MCF 10A (cell line): ENCODE measurements around the gene XRN2. TPM values are rescaled to one million over a fixed set of nuclear protein-coding genes. Genes with fewer than 3 reads are reported as not detected.

Experiments used
- BruUV-seq: library from RNA; stranded (reverse); fragments of 400-500 nt; replicated peaks from 2 replicates; lab custom pipeline; 2021; lab: Mats Ljungman, UMichigan
- CTCF ChIA-PET: fragments of 300-600 bp; sonication (Branson Sonifier 250); formaldehyde crosslinking; extraction: SDS; loops from one replicate; lab custom pipeline; 2021; ENCODE audit warnings: antibody characterized with exemption, inconsistent platforms; lab: Yijun Ruan, JAX
- POLR2A ChIA-PET: fragments of 300-600, 350-650 bp; sonication (Branson Sonifier 250); formaldehyde crosslinking; extraction: SDS; loops from one replicate; lab custom pipeline; 2020; ENCODE audit warnings: antibody characterized with exemption, inconsistent platforms; lab: Yijun Ruan, JAX
- DNase-seq: peaks from one replicate; pipeline ENCODE4 v3.0.0-alpha.2; 2018; ENCODE audit not compliant: unreplicated experiment
- H3K27ac Mint-ChIP-seq: one replicate; pipeline ENCODE4 v1.8.0; 2022; ENCODE audit warnings: mild to moderate bottlenecking, low read depth, mixed read lengths; ENCODE audit not compliant: unreplicated experiment
- H3K27me3 Mint-ChIP-seq: one replicate; pipeline ENCODE4 v1.8.0; 2022; ENCODE audit warnings: mixed read lengths; ENCODE audit not compliant: insufficient read depth, unreplicated experiment
- H3K36me3 Mint-ChIP-seq: one replicate; pipeline ENCODE4 v1.8.0; 2022; ENCODE audit warnings: mild to moderate bottlenecking, moderate library complexity, mixed read lengths; ENCODE audit not compliant: insufficient read depth, unreplicated experiment
- H3K4me1 Mint-ChIP-seq: one replicate; pipeline ENCODE4 v1.8.0; 2022; ENCODE audit warnings: mixed read lengths; ENCODE audit not compliant: insufficient read depth, unreplicated experiment
- H3K4me3 Mint-ChIP-seq: one replicate; pipeline ENCODE4 v1.8.0; 2022; ENCODE audit warnings: mild to moderate bottlenecking, moderate library complexity, mixed read lengths; ENCODE audit not compliant: unreplicated experiment
- H3K9me3 Mint-ChIP-seq: one replicate; pipeline ENCODE4 v1.8.0; 2022; ENCODE audit warnings: mixed read lengths; ENCODE audit not compliant: unreplicated experiment
- CTCF ChIP-seq: fragments of 200-600 bp; IDR thresholded peaks from one replicate; pipeline ENCODE4 v1.8.0; 2022; ENCODE audit warnings: antibody characterized with exemption, mild to moderate bottlenecking; ENCODE audit not compliant: unreplicated experiment
- intact Hi-C: fragments of 100-400 bp; cut with micrococcal nuclease; formaldehyde crosslinking; loops from 2 replicates; pipeline ENCODE4 v1.14.1; 2022
- total RNA-seq: library from RNA; stranded (reverse); gene quantifications from 2 replicates; pipeline ENCODE4 v1.2.3, GENCODE V29; 2022

Gene XRN2
- total RNA-seq, 1 experiment from 2014 or later = 67.8 TPM

GRCh38 chr20:21273755-21274386 lies 29.3 kb upstream of the XRN2 start:
- no peaks in the 10 kb centered on the region for H3K36me3 Mint-ChIP-seq
- CTCF ChIA-PET = interaction anchor here (0.5 to 1.1 kb wide), 4 partner anchors 13 to 52 kb away, joined by 3 to 8 read pairs (median 4); no protein-coding TSS in a partner anchor
- no peak overlapping the region for H3K4me3 Mint-ChIP-seq
- no peaks in the 10 kb centered on the region for H3K9me3 Mint-ChIP-seq
- no peak overlapping the region for H3K27ac Mint-ChIP-seq
- no peak for DNase-seq
- no peaks in the 10 kb centered on the region for H3K4me1 Mint-ChIP-seq
- no TSS peak for BruUV-seq
- POLR2A ChIA-PET = no interaction called here
- no peak for TF ChIP-seq CTCF
- no peaks in the 10 kb centered on the region for H3K27me3 Mint-ChIP-seq
- intact Hi-C loops = no loop called here

- H3K36me3 Mint-ChIP-seq = no peaks in the 10 kb centered on the region
- H3K4me3 Mint-ChIP-seq = no peak overlapping the region
- no peaks in the 10 kb centered on the region for H3K9me3 Mint-ChIP-seq
- intact Hi-C loops = no loop called here
- DNase-seq = no peak
- POLR2A ChIA-PET = no interaction called here
- BruUV-seq = no TSS peak
- CTCF ChIA-PET = interaction anchor here (0.6 to 2.7 kb wide), 2 partner anchors 16 to 43 kb away, joined by 3 to 9 read pairs; no protein-coding TSS in a partner anchor
- H3K27ac Mint-ChIP-seq = no peak overlapping the region
- TF ChIP-seq CTCF = no peak
- H3K27me3 Mint-ChIP-seq = no peaks in the 10 kb centered on the region
- H3K4me1 Mint-ChIP-seq = no peaks in the 10 kb centered on the region
These were observed 24.3 kb upstream of the XRN2 start for GRCh38 chr20:21278829-21279228.

- BruUV-seq = no TSS peak
- no peaks in the 10 kb centered on the region for H3K4me1 Mint-ChIP-seq
- no peaks in the 10 kb centered on the region for H3K9me3 Mint-ChIP-seq
- POLR2A ChIA-PET = interaction anchor here (1.3 kb wide), 1 partner anchor 33 kb away, joined by 3 read pairs; no protein-coding TSS in a partner anchor
- no peak overlapping the region for H3K27ac Mint-ChIP-seq
- no peaks in the 10 kb centered on the region for H3K27me3 Mint-ChIP-seq
- H3K4me3 Mint-ChIP-seq = no peak overlapping the region
- H3K36me3 Mint-ChIP-seq = no peaks in the 10 kb centered on the region
- intact Hi-C loops = no loop called here
- DNase-seq = no peak
- no peak for TF ChIP-seq CTCF
- CTCF ChIA-PET = interaction anchor here (2.7 kb wide), 1 partner anchor 44 kb away, joined by 9 read pairs; no protein-coding TSS in a partner anchor
These were observed 23.2 kb upstream of the XRN2 start for GRCh38 chr20:21279706-21280521.

- Mint-ChIP-seq H3K9me3 (no peaks in the 10 kb centered on the region), H3K36me3 (no peaks in the 10 kb centered on the region), H3K27me3 (no peaks in the 10 kb centered on the region), H3K27ac (no peak overlapping the region), H3K4me3 (no peak overlapping the region), H3K4me1 (no peaks in the 10 kb centered on the region)
- ChIA-PET CTCF (no interaction called here), POLR2A (interaction anchor here (1.3 kb wide), 1 partner anchor 32 kb away, joined by 3 read pairs; no protein-coding TSS in a partner anchor)
- no TSS peak for BruUV-seq
- intact Hi-C loops = no loop called here
- DNase-seq = no peak
- no peak for TF ChIP-seq CTCF
These were observed 22.6 kb upstream of the XRN2 start for GRCh38 chr20:21280522-21281016.
